Measurements from ENCODE around the gene TRMT6. TPM values are rescaled to one million over a fixed set of nuclear protein-coding genes. Genes with fewer than 3 reads are reported as not detected.

The TRMT6 gene
- polyA plus RNA-seq, 1 of the 3 experiments (the other 2 are of a cell fraction): 16.1 TPM

- H3F3A ChIP-seq (replicated peaks; ENCODE audit: insufficient read depth): no peaks in the 10 kb centered on the region
- no peaks in the 10 kb centered on the region for H4K20me1 ChIP-seq (ENCODE audit: insufficient read depth)
- TF ChIP-seq USF1 (IDR thresholded peaks at IDR 0.05; ENCODE audit: borderline replicate concordance, low read depth) (no peak), NFIC (IDR thresholded peaks at IDR 0.05; ENCODE audit: borderline replicate concordance) (no peak), JUND (IDR thresholded peaks at IDR 0.05) (no peak), SIN3A (IDR thresholded peaks at IDR 0.05; ENCODE audit: borderline replicate concordance, low read depth, low read length) (no peak), CHD2 (IDR thresholded peaks at IDR 0.05; ENCODE audit: low read length, partially characterized antibody) (no peak), FOXJ3 (CRISPR knock-in tag; IDR thresholded peaks at IDR 0.05) (no peak), POLR2AphosphoS5 (IDR thresholded peaks at IDR 0.05; ENCODE audit: low read depth, low read length) (no peak), RCOR1 (IDR thresholded peaks at IDR 0.05; ENCODE audit: low read length) (no peak), TAF1 (IDR thresholded peaks at IDR 0.05; ENCODE audit: borderline replicate concordance, low read depth, low read length) (no peak), SMC3 (IDR thresholded peaks at IDR 0.05; ENCODE audit: low read depth, low read length) (no peak), YY1 (IDR thresholded peaks at IDR 0.05; ENCODE audit: low read depth) (no peak)
- no peaks in the 10 kb centered on the region for H3K9me2 ChIP-seq
- H3K9me3 ChIP-seq: no peaks in the 10 kb centered on the region
- H3K27ac ChIP-seq (ENCODE audit: low read depth in 2 of 2, low read length in 1 of 2): no peak overlapping the region
- WGBS (ENCODE audit: low lambda C conversion rate): 78% methylated on average over 3 of the region's 3 CpGs
- peaks cover 8% of the 10 kb centered on the region; the same call in 1 of the 2 replicates for H3K27me3 ChIP-seq (ENCODE audit: insufficient read depth)
- no peak overlapping the region for H3K9ac ChIP-seq
- H3K4me3 ChIP-seq (ENCODE audit: low read depth in 2 of 2, low read length in 1 of 2): no peak overlapping the region
- H3K79me2 ChIP-seq (ENCODE audit: insufficient read depth): no peaks in the 10 kb centered on the region
- H3K4me2 ChIP-seq: no peak overlapping the region
- CTCF ChIA-PET: no interaction called here
- POLR2A ChIA-PET: no interaction called here
- DNase-seq: no peak
- H2AFZ ChIP-seq (ENCODE audit: low read depth): no peak overlapping the region
- no peaks in the 10 kb centered on the region for H3K36me3 ChIP-seq (replicated peaks in 1 of 2; ENCODE audit: control insufficient read depth in 1 of 2, insufficient read depth in 2 of 2, low read length in 1 of 2)
- peaks cover 0 to 9% of the 10 kb centered on the region in 2 experiments; a peak in 1 of 4 replicates for H3K4me1 ChIP-seq (ENCODE audit: control insufficient read depth in 1 of 2, insufficient read depth in 2 of 2, low read depth in 1 of 2, low read length in 1 of 2)
Measured at GRCh38 chr20:5931411-5931810, 18.9 kb downstream of the TRMT6 start.

- peaks cover 0 to 8% of the 10 kb centered on the region in 2 experiments; a peak in 1 of 4 replicates for H3K4me1 ChIP-seq (ENCODE audit: control insufficient read depth in 1 of 2, insufficient read depth in 2 of 2, low read depth in 1 of 2, low read length in 1 of 2)
- H3F3A ChIP-seq (replicated peaks; ENCODE audit: insufficient read depth): no peaks in the 10 kb centered on the region
- no peaks in the 10 kb centered on the region for H3K9me3 ChIP-seq
- no peak overlapping the region for H3K4me3 ChIP-seq (ENCODE audit: low read depth in 2 of 2, low read length in 1 of 2)
- no peak for TF ChIP-seq TAF1 (IDR thresholded peaks at IDR 0.05; ENCODE audit: borderline replicate concordance, low read depth, low read length)
- TF ChIP-seq FOXJ3 (CRISPR knock-in tag; IDR thresholded peaks at IDR 0.05): no peak
- TF ChIP-seq RFX5 (IDR thresholded peaks at IDR 0.05; ENCODE audit: low read length): no peak
- no peak for TF ChIP-seq RCOR1 (IDR thresholded peaks at IDR 0.05; ENCODE audit: low read length)
- TF ChIP-seq NRF1 (IDR thresholded peaks at IDR 0.05; ENCODE audit: low read depth, low read length): no peak
- ChIA-PET POLR2A (no interaction called here), CTCF (interaction anchor here (1.3 to 1.6 kb wide), 2 partner anchors 360 to 400 kb away, joined by 3 to 4 read pairs; no protein-coding TSS in a partner anchor)
- 55% methylated on average over 8 of the region's 8 CpGs for WGBS (ENCODE audit: low lambda C conversion rate)
- no peaks in the 10 kb centered on the region for H3K36me3 ChIP-seq (replicated peaks in 1 of 2; ENCODE audit: control insufficient read depth in 1 of 2, insufficient read depth in 2 of 2, low read length in 1 of 2)
- peaks cover 8% of the 10 kb centered on the region; the same call in 1 of the 2 replicates for H3K27me3 ChIP-seq (ENCODE audit: insufficient read depth)
- H3K9me2 ChIP-seq: no peaks in the 10 kb centered on the region
- no peak overlapping the region for H3K27ac ChIP-seq (ENCODE audit: low read depth in 2 of 2, low read length in 1 of 2)
- no peak overlapping the region for H2AFZ ChIP-seq (ENCODE audit: low read depth)
- no peaks in the 10 kb centered on the region for H3K79me2 ChIP-seq (ENCODE audit: insufficient read depth)
- DNase-seq: no peak
- no peak overlapping the region for H3K4me2 ChIP-seq
- H4K20me1 ChIP-seq (ENCODE audit: insufficient read depth): no peaks in the 10 kb centered on the region
- no peak overlapping the region for H3K9ac ChIP-seq
Measured at GRCh38 chr20:5928836-5929715, 21.3 kb downstream of the TRMT6 start.
